T-helper 1 cell treated with Interleukin-12 subunit alpha and Interleukin-12 subunit beta and Interleukin-4 antibody, amounts not matched to agents 30 μg/mL and 1 μg/mL, for 36 hours (primary cell): Measurements from ENCODE around the gene APOL2.
"Not testable (repeated sequence)": the region's sequence is repeated elsewhere in the genome, so short reads cannot be mapped to it uniquely, and the experiment has no call there.

ENCODE experiments used
- H3K27ac Mint-ChIP-seq: one replicate; pipeline ENCODE4 v1.8.0; 2021; ENCODE audit warnings: mild to moderate bottlenecking, mixed read lengths
- H3K27me3 Mint-ChIP-seq: one replicate; pipeline ENCODE4 v1.8.0; 2021; ENCODE audit warnings: low read depth, mixed read lengths
- H3K36me3 Mint-ChIP-seq: one replicate; pipeline ENCODE4 v1.8.0; 2021; ENCODE audit warnings: low read depth, mixed read lengths
- H3K4me1 Mint-ChIP-seq: one replicate; pipeline ENCODE4 v1.8.0; 2021; ENCODE audit warnings: low read depth, mixed read lengths
- H3K4me3 Mint-ChIP-seq: one replicate; pipeline ENCODE4 v1.8.0; 2021; ENCODE audit warnings: mild to moderate bottlenecking, moderate library complexity, mixed read lengths
- H3K9me3 Mint-ChIP-seq: one replicate; pipeline ENCODE4 v1.8.0; 2021; ENCODE audit warnings: mixed read lengths

The APOL2 gene

GRCh38 chr22:36253523-36254490 is 14.5 kb upstream of the APOL2 start:
- Mint-ChIP-seq H3K4me3 (peak overlapping the region; percentile 94), H3K4me1 (peaks cover 53% of the 10 kb centered on the region), H3K27ac (peak overlapping the region; percentile 94), H3K27me3 (no peaks in the 10 kb centered on the region), H3K36me3 (peaks cover 33% of the 10 kb centered on the region), H3K9me3 (peaks cover 5% of the 10 kb centered on the region)

- H3K9me3 Mint-ChIP-seq: peaks cover 10% of the 10 kb centered on the region
- H3K4me1 Mint-ChIP-seq: peaks cover 45% of the 10 kb centered on the region
Observed at GRCh38 chr22:36252754-36253522, 13.6 kb upstream of the APOL2 start, which contains the start of gene APOL1. TSS of gene APOL1 (plus strand) at chr22:36253133. CDS start at chr22:36254956, 1,823 bp downstream.

DNA sequence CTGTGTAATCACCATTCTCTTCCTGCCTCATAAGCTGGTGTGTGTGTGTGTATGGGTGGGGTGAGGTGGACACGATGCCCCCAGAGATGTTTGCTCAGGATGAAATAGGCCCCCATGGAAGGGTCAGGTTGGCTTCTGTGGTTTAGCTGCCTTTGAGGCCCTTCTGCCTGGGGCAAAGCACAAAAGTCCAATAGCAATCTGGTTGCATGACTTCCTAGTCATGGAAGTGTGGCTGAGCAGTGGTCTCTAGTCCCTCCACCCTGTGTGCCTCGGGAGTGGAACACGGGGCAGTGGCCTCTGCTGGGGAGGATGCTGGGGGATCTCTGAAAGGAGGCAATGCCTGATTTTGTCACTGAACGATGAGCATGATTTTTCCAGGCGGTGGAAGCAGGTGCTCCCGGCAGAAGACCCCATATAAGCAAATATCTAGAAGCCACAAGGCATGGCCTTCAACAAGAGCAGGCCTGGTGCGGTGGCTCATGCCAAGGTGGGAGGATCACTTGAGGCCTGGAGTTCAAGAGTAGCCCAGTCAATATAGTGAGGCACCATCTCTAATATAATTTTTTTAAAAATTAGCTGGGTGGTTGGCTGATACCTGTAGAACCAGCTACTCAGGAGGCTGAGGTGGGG is 12.8 kb upstream of the APOL2 start:
- not testable (repeated sequence) for H3K9me3 Mint-ChIP-seq, H3K27ac Mint-ChIP-seq, H3K27me3 Mint-ChIP-seq
- Mint-ChIP-seq H3K4me1 (peaks cover 41% of the 10 kb centered on the region), H3K4me3 (peak overlapping the region; percentile 94), H3K36me3 (peaks cover 21% of the 10 kb centered on the region)

More at GRCh38 chr22:36252754-36253522, 13.6 kb upstream of the APOL2 start, which contains the start of gene APOL1:
- Mint-ChIP-seq H3K27me3 (no peaks in the 10 kb centered on the region), H3K4me3 (peak within 1 kb of the TSS; percentile 94), H3K27ac (peak within 1 kb of the TSS; percentile 94), H3K36me3 (peaks cover 24% of the 10 kb centered on the region)

DNA sequence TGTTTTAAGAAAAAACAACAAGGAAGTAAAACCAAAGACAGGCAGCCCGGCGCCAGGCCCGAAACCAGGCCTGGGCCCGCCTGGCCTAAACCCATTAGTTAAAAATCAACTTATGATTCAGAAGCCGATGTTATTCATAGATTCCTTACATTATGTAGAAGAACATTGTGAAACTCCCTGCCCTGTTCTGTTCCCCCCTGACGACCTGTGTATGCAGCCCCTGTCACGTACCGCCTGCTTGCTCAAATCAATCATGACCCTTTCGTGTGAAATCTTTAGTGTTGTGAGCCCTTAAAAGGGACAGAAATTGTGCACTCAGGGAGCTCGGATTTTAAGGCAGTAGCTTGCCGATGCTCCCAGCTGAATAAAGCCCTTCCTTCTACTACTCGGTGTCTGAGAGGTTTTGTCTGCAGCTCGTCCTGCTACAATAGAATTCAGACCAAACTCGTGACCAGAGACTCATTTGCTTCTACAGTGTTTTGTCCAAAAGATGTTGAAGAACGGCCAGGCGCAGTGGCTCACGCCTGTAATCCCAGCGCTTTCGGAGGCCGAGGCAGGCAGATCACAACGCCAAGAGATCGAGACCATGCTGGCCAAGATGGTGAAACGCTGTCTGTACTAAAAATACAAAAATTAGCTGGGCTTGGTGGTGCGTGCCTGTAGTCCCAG is 11.1 kb upstream of the APOL2 start:
- H3K4me3 Mint-ChIP-seq, H3K9me3 Mint-ChIP-seq, H3K27ac Mint-ChIP-seq: not testable (repeated sequence)

GRCh38 chr22:36249160-36249559 is 9.8 kb upstream of the APOL2 start:
- no peak overlapping the region for H3K27ac Mint-ChIP-seq
- peaks cover 18% of the 10 kb centered on the region for H3K4me1 Mint-ChIP-seq
- H3K9me3 Mint-ChIP-seq: peaks cover 10% of the 10 kb centered on the region
- H3K27me3 Mint-ChIP-seq: no peaks in the 10 kb centered on the region
- H3K4me3 Mint-ChIP-seq: no peak overlapping the region
- H3K36me3 Mint-ChIP-seq: peaks cover 9% of the 10 kb centered on the region

More for the DNA sequence above, 11.1 kb upstream of the APOL2 start:
- Mint-ChIP-seq H3K36me3 (peaks cover 13% of the 10 kb centered on the region), H3K4me1 (peaks cover 28% of the 10 kb centered on the region)
- H3K27me3 Mint-ChIP-seq: not testable (repeated sequence)

- peaks cover 2% of the 10 kb centered on the region for H3K36me3 Mint-ChIP-seq
- H3K27ac Mint-ChIP-seq: no peak overlapping the region
- peaks cover under 1% of the 10 kb centered on the region for H3K27me3 Mint-ChIP-seq
- peaks cover 6% of the 10 kb centered on the region for H3K4me1 Mint-ChIP-seq
- H3K4me3 Mint-ChIP-seq: no peak overlapping the region
- peaks cover 15% of the 10 kb centered on the region for H3K9me3 Mint-ChIP-seq
Observed at GRCh38 chr22:36247955-36248354, 8.6 kb upstream of the APOL2 start.

DNA sequence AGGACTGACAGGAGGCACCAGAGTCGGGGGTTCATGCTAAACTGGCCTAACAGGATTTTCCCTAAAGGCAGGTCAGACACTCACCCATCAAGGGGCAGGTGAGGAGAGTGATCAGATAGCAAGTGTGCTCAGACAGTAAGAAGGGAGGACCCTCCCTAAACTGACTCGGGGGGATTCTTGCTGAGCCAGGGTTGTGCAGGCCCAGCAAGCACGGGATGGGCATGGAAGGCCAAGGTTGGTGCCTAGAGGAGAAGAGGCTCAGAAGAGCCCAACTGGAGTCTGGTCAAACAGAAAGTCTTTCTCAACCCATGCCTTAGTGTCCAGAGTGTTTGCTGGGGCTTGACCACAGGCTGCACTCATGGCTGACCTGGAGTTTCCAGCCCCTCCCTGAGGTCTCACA is 7.4 kb upstream of the APOL2 start:
- Mint-ChIP-seq H3K36me3 (peaks cover 4% of the 10 kb centered on the region), H3K4me1 (no peaks in the 10 kb centered on the region), H3K27ac (no peak overlapping the region), H3K9me3 (peaks cover 23% of the 10 kb centered on the region), H3K4me3 (no peak overlapping the region), H3K27me3 (peaks cover 8% of the 10 kb centered on the region)

DNA sequence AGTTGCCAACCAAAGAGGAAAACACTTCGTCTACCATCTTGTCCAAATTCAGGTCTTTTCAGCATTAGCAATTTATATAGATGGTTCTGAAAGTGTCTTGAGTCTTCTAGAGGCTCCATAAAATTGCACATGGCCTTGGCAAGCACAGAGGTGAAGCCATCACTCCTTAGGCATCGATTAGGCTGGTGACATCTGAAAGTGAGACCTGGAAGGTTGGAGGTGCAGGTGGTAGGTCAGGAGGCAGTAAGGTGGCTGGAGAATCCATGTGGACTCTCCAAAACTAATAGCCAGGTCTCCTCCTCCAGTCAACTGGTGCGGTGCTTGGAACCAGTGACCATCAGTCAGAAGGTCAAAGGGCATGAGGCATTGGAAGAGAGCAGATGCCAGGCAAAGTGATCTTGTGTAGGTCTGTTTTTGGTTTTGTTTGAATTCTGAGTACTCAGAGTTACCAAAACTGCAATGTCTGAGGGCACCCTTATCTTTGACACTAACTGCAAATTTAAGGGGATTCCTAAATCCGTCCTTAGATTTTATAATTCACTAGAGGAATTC is 6.6 kb upstream of the APOL2 start:
- H3K4me3 Mint-ChIP-seq: no peak overlapping the region
- peaks cover 23% of the 10 kb centered on the region for H3K9me3 Mint-ChIP-seq
- H3K27ac Mint-ChIP-seq: no peak overlapping the region
- H3K27me3 Mint-ChIP-seq: peaks cover 8% of the 10 kb centered on the region
- H3K4me1 Mint-ChIP-seq: no peaks in the 10 kb centered on the region
- H3K36me3 Mint-ChIP-seq: peaks cover 4% of the 10 kb centered on the region

DNA sequence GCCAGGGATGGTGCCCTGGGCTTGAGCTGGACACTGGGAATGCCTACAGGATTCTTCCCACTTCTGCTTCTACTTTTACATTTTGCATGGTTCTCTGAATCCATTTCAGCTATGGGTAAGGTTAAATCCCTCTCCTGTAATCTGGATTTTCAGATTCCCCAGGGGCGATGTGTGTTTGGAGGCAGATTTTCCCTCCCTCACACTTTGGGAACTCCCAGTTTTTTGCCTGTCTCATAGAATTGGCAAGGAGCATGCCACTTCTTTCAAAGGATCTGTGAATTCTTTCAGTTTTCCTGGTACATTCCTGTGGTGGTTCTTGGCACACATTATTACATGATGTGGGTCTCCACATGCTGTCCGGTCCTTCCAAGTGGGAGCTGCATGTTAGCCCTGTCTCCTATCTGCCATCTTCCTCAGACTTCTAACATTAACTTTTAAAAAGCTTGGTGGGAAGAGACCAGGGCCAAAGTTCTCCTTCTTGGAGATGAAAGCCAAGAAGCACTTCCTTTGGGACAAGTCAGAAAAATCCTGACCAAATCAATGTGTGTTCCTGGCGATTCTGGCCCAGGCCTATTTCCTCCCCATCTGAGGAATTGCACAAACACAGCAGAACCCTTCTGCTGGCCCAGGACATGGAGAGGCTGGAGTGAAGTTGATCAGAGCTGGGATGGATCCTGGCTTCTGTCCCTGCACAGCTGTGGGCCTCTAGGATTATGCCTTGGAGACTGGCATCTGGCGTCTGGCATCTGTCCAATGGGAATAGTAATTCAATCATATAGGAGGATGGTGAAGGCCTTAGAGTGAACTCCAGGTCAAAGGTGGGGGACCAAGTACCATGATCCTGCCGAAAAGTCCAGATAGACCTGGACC is 5.4 kb upstream of the APOL2 start:
- Mint-ChIP-seq H3K27ac (no peak overlapping the region), H3K36me3 (peaks cover 4% of the 10 kb centered on the region), H3K4me3 (no peak overlapping the region), H3K9me3 (peaks cover 23% of the 10 kb centered on the region), H3K4me1 (peaks cover 3% of the 10 kb centered on the region), H3K27me3 (peaks cover 8% of the 10 kb centered on the region)

DNA sequence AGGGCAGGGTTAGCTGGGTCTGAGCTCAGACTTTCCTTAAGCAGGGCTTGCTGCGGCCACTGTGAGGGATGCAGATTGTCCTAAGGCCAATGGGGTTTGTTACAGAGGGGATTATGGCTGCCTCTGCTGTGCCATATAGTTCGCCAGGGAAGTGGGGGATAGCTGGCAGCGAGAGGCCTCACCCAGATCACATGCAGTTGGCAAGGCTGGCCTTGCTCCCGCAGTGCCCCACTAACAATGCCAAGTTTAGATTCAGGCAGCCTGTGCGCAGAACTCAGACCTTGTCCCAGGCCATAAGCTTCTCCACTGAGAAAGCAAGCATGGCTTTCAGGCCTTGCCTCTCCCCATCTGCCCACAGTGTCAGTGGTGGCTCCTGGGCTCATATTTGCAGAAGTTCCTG is 4.7 kb upstream of the APOL2 start:
- peaks cover 8% of the 10 kb centered on the region for H3K27me3 Mint-ChIP-seq
- peaks cover 21% of the 10 kb centered on the region for H3K9me3 Mint-ChIP-seq
- peaks cover 9% of the 10 kb centered on the region for H3K36me3 Mint-ChIP-seq
- peaks cover 6% of the 10 kb centered on the region for H3K4me1 Mint-ChIP-seq
- no peak overlapping the region for H3K27ac Mint-ChIP-seq
- no peak overlapping the region for H3K4me3 Mint-ChIP-seq

DNA sequence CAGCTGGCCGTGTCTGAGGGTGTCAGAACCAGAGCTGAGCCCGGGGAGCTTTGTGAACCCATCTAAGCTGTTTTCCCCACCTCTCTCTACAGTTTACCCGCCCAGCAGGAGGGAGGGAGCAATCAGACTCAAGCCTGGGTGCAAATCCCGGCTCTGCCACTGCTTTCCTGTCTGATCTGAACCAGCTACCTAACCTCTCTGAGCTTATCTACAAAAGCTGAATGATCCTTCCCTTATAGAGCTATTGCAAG is 252 bp downstream of the APOL2 start:
- Mint-ChIP-seq H3K27ac (peak overlapping the region; percentile 96), H3K9me3 (peaks cover 24% of the 10 kb centered on the region), H3K4me1 (peaks cover 41% of the 10 kb centered on the region), H3K4me3 (peak overlapping the region; percentile 91), H3K36me3 (peaks cover 45% of the 10 kb centered on the region), H3K27me3 (peaks cover 8% of the 10 kb centered on the region)

- H3K4me3 Mint-ChIP-seq: peak overlapping the region; percentile 91
- H3K27ac Mint-ChIP-seq: peak overlapping the region; percentile 96
- H3K36me3 Mint-ChIP-seq: peaks cover 50% of the 10 kb centered on the region
- H3K4me1 Mint-ChIP-seq: peaks cover 46% of the 10 kb centered on the region
- peaks cover 8% of the 10 kb centered on the region for H3K27me3 Mint-ChIP-seq
- peaks cover 24% of the 10 kb centered on the region for H3K9me3 Mint-ChIP-seq
Observed at GRCh38 chr22:36238373-36239149, 766 bp downstream of the APOL2 start.
